HuH-7 (cell line): ENCODE results near the gene ZNF618.

Experiments used
- DNase-seq: peaks from one replicate; pipeline ENCODE4 v3.0.0; 2011; ENCODE audit warnings: low spot score

ZNF618 gene

GRCh38 chr9:114002986-114003350, 126.9 kb downstream of the ZNF618 start:
- DNase-seq, result no peak

- no peak for DNase-seq
Measured at GRCh38 chr9:114003351-114003750, 127.2 kb downstream of the ZNF618 start.

- no peak for DNase-seq
Measured at GRCh38 chr9:114003758-114004157, 127.6 kb downstream of the ZNF618 start.

- no peak for DNase-seq
Measured at GRCh38 chr9:114004221-114004716, 128.2 kb downstream of the ZNF618 start.

- DNase-seq, result no peak
Measured at GRCh38 chr9:114005371-114006154, 129.5 kb downstream of the ZNF618 start.

- DNase-seq, result no peak
Measured at GRCh38 chr9:114006155-114006550, 130.0 kb downstream of the ZNF618 start.

- no peak for DNase-seq
Measured at GRCh38 chr9:114006931-114007691, 131.0 kb downstream of the ZNF618 start.

- DNase-seq, result no peak
Measured at GRCh38 chr9:114007991-114008666, 132.0 kb downstream of the ZNF618 start.

- DNase-seq, result no peak
Measured at GRCh38 chr9:114008667-114009410, 132.7 kb downstream of the ZNF618 start.

- no peak for DNase-seq
Measured at GRCh38 chr9:114011313-114011712, 135.2 kb downstream of the ZNF618 start.

GRCh38 chr9:114012126-114012525, 136.0 kb downstream of the ZNF618 start:
- DNase-seq, result no peak

GRCh38 chr9:114014044-114014443, 137.9 kb downstream of the ZNF618 start:
- DNase-seq, result no peak

GRCh38 chr9:114015607-114016006, 139.5 kb downstream of the ZNF618 start:
- no peak for DNase-seq

GRCh38 chr9:114016101-114016500, 140.0 kb downstream of the ZNF618 start:
- DNase-seq, result no peak

- no peak for DNase-seq
Measured at GRCh38 chr9:114016629-114017423, 140.7 kb downstream of the ZNF618 start.

- no peak for DNase-seq
Measured at GRCh38 chr9:114017741-114018715, 141.9 kb downstream of the ZNF618 start.

GRCh38 chr9:114021578-114021977, 145.5 kb downstream of the ZNF618 start:
- no peak for DNase-seq

- no peak for DNase-seq
Measured at GRCh38 chr9:114023961-114024360, 147.9 kb downstream of the ZNF618 start.

GRCh38 chr9:114025196-114025753, 149.2 kb downstream of the ZNF618 start:
- DNase-seq, result no peak

GRCh38 chr9:114025760-114026159, 149.7 kb downstream of the ZNF618 start:
- DNase-seq, result no peak
